Natural killer cell (primary cell): ENCODE measurements around the gene EDC3. TPM values are rescaled to one million over a fixed set of nuclear protein-coding genes. Genes with fewer than 3 reads are reported as not detected.

Experiments
- ATAC-seq, 3 donors: fragments of 150-1000 bp in 2 of 3; fragments of 200-7000 bp in 1 of 3; cut with Tn5 transposase; 1 replicate in 1 of 3; 2 replicates in 2 of 3; pipeline ENCODE4 v1.10.0; 2021; ENCODE audit warnings: mild to moderate bottlenecking in 2 of 3, moderate library complexity in 2 of 3
- DNase-seq, 2 donors: peaks; one replicate each; pipeline versions ENCODE4 v3.0.0 to v3.0.0-alpha.2; 2013 to 2021; ENCODE audit warnings: mixed read lengths in 1 of 2
- H3K27ac ChIP-seq: one replicate; pipeline ENCODE4 v1.5.1; 2013; ENCODE audit warnings: mild to moderate bottlenecking, low read length
- H3K27me3 ChIP-seq: one replicate; pipeline ENCODE4 v1.6.1; 2013; ENCODE audit warnings: low read length; ENCODE audit not compliant: control insufficient read depth, insufficient read depth
- H3K36me3 ChIP-seq: one replicate; pipeline ENCODE4 v1.6.1; 2013; ENCODE audit warnings: low read length; ENCODE audit not compliant: control insufficient read depth, insufficient read depth
- H3K4me1 ChIP-seq: one replicate; pipeline ENCODE4 v1.6.1; 2013; ENCODE audit warnings: low read length; ENCODE audit not compliant: control insufficient read depth, insufficient read depth
- H3K4me3 ChIP-seq: one replicate; pipeline ENCODE4 v1.5.1; 2013; ENCODE audit warnings: low read length
- H3K9me3 ChIP-seq: one replicate; pipeline ENCODE4 v1.6.1; 2013; ENCODE audit warnings: low read length; ENCODE audit not compliant: control insufficient read depth, insufficient read depth
- H3K27ac Mint-ChIP-seq, 2 donors: one replicate each; pipeline ENCODE4 v1.8.0; 2022; ENCODE audit warnings: mild to moderate bottlenecking in 2 of 2, mixed read lengths in 2 of 2, moderate library complexity in 1 of 2
- H3K27me3 Mint-ChIP-seq, 2 donors: one replicate each; pipeline ENCODE4 v1.8.0; 2022; ENCODE audit warnings: low read depth in 2 of 2, mixed read lengths in 2 of 2
- H3K36me3 Mint-ChIP-seq: one replicate; pipeline ENCODE4 v1.8.0; 2022; ENCODE audit warnings: mixed read lengths
- H3K4me1 Mint-ChIP-seq, 2 donors: one replicate each; pipeline ENCODE4 v1.8.0; 2022; ENCODE audit warnings: mixed read lengths in 2 of 2
- H3K4me3 Mint-ChIP-seq: one replicate; pipeline ENCODE4 v1.8.0; 2022; ENCODE audit warnings: mild to moderate bottlenecking, moderate library complexity, mixed read lengths
- H3K9me3 Mint-ChIP-seq, 2 donors: one replicate each; pipeline ENCODE4 v1.8.0; 2022; ENCODE audit warnings: mixed read lengths in 2 of 2
- WGBS: methylation state at CpG from one replicate; pipeline ENCODE4 v1.1.7; 2013; ENCODE audit warnings: missing lambda C conversion rate; ENCODE audit not compliant: insufficient coverage; 5-methylcytosine and 5-hydroxymethylcytosine counted together
- intact Hi-C: fragments of 100-400 bp; cut with micrococcal nuclease; formaldehyde crosslinking; loops from one replicate; pipeline ENCODE4 v1.14.2; 2022
- total RNA-seq, 4 donors: library from RNA; stranded (reverse); fragments of 120-200 nt in 1 of 4; gene quantifications; one replicate each; pipeline versions ENCODE4 v1.2.3 to v1.2.4, GENCODE V29; 2013 to 2022
- TF ChIP-seq, protein P1 (sequence below): fragments of 200-600 bp; IDR thresholded peaks from one replicate; pipeline ENCODE4 v1.8.0; 2022; ENCODE audit warnings: antibody characterized with exemption

EDC3 gene
- total RNA-seq, 3 donors from 2014 or later (not counting 1 experiment from before 2014, with no cell fraction given) = 22.4 to 39.2 (median 32.6) TPM

DNA sequence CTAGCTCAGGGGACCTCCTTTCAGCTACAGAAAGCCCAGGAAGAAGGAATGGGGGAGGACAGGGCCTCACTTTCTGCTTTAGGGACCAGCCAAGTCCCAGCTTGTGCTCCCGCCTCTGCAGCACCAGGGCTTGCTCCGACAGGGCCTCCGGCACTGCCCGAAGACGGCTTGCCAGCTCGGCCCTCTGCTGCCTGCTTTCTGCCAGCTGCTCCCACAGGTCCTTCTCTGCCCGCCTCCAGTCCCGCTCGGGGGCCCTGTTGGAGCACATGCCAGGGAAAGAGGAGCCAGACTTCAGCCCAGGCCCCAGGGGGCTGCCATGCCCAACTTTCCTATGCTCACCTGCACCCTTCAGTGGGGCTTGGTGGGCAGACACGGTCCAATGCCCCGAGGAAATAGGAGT, 84.5 kb downstream of the EDC3 start:
- Mint-ChIP-seq H3K4me1 (peaks cover under 1 to 12% of the 10 kb centered on the region in 2 donors), H3K4me3 (no peak overlapping the region), H3K36me3 (no peaks in the 10 kb centered on the region), H3K27me3 (no peaks in the 10 kb centered on the region), H3K9me3 (no peaks in the 10 kb centered on the region), H3K27ac (no peak overlapping the region)
- DNase-seq (no peak), ATAC-seq (no peak)
- no peaks in the 10 kb centered on the region for H3K27me3 ChIP-seq
- intact Hi-C loops = loop anchor here (10.0 kb wide), 1 partner anchor 843 kb away; the partner anchor contains the start of gene SIN3A
- TF ChIP-seq, protein P1, sequence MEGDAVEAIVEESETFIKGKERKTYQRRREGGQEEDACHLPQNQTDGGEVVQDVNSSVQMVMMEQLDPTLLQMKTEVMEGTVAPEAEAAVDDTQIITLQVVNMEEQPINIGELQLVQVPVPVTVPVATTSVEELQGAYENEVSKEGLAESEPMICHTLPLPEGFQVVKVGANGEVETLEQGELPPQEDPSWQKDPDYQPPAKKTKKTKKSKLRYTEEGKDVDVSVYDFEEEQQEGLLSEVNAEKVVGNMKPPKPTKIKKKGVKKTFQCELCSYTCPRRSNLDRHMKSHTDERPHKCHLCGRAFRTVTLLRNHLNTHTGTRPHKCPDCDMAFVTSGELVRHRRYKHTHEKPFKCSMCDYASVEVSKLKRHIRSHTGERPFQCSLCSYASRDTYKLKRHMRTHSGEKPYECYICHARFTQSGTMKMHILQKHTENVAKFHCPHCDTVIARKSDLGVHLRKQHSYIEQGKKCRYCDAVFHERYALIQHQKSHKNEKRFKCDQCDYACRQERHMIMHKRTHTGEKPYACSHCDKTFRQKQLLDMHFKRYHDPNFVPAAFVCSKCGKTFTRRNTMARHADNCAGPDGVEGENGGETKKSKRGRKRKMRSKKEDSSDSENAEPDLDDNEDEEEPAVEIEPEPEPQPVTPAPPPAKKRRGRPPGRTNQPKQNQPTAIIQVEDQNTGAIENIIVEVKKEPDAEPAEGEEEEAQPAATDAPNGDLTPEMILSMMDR = no peak
- WGBS = 95% methylated on average over 11 of the region's 11 CpGs
- no peak overlapping the region for H3K4me3 ChIP-seq
- no peak overlapping the region for H3K27ac ChIP-seq
- no peaks in the 10 kb centered on the region for H3K36me3 ChIP-seq
- no peaks in the 10 kb centered on the region for H3K9me3 ChIP-seq
- peaks cover 13% of the 10 kb centered on the region for H3K4me1 ChIP-seq

DNA sequence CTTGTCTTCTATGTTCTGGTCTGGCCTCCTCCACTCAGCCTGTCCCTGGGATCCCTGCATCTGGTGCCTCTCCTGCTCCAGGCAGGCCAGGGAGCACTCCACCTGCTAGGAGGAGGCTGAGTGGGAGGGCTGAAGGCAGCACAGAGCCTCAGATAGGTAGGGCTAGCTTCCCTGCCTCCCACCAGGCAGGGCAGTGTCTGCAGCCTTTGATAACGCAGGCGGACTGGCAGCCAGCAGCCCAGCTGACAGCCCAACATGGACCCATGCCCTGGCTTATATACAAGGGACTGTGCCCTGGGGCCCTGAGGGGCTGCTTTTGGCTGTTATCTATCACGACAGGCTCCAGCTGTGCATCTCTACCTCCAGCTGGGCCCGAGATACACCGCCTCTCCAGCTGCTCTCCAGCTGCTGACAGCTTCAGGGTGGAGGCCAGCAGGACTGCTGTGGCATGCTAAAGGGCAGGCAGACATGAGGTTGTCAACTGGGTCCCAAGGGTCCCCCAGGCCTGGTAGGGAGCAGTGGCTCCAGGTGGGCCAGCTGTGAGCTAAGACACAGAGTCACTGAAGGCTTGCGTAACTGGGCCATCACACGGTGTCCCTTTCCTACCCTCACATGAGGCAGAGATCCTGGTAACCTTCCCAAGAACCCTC, 85.4 kb downstream of the EDC3 start:
- no peak overlapping the region for H3K27ac Mint-ChIP-seq

DNA sequence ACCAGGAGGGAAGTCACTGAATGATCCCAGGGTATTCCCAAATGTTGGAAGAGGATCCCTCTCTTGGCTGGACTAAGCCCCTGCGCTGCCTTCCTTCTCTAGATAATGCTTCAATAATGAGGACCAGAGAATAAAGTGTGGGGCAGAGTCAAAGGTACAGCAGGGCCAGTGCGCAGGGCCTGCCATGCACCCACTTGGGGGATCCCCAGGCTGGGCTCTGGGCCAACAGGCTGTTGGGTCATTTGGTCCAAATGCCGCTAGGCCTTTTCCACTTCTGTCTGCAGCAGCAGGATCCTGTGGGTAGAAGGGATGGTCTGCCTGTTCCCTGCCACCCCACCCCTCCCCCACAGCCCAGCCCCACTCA, 85.9 kb downstream of the EDC3 start:
- H3K36me3 ChIP-seq = no peaks in the 10 kb centered on the region
- DNase-seq = no peak
- TF ChIP-seq, protein P1 = no peak
- H3K27ac ChIP-seq = no peak overlapping the region
- Mint-ChIP-seq H3K4me1 (peaks cover 0 to 10% of the 10 kb centered on the region in 2 donors), H3K4me3 (no peak overlapping the region), H3K27ac (no peak overlapping the region), H3K9me3 (no peaks in the 10 kb centered on the region), H3K36me3 (no peaks in the 10 kb centered on the region), H3K27me3 (no peaks in the 10 kb centered on the region)
- no peak overlapping the region for H3K4me3 ChIP-seq
- no peak for ATAC-seq
- H3K4me1 ChIP-seq = peaks cover 8% of the 10 kb centered on the region
- no peaks in the 10 kb centered on the region for H3K27me3 ChIP-seq
- intact Hi-C loops = loop anchor here (10.0 kb wide), 1 partner anchor 845 kb away; the partner anchor contains the start of gene SIN3A
- no peaks in the 10 kb centered on the region for H3K9me3 ChIP-seq
- 95% methylated on average over 3 of the region's 3 CpGs for WGBS

More for the DNA sequence above, 85.4 kb downstream of the EDC3 start:
- intact Hi-C loops = loop anchor here (10.0 kb wide), 1 partner anchor 844 kb away; the partner anchor contains the start of gene SIN3A
- peaks cover 0 to 10% of the 10 kb centered on the region in 2 donors for H3K4me1 Mint-ChIP-seq
- DNase-seq = no peak
- TF ChIP-seq, protein P1 = no peak
- no peaks in the 10 kb centered on the region for H3K27me3 Mint-ChIP-seq
- no peak overlapping the region for H3K27ac ChIP-seq
- no peaks in the 10 kb centered on the region for H3K36me3 Mint-ChIP-seq
- no peaks in the 10 kb centered on the region for H3K36me3 ChIP-seq
- WGBS = 90% methylated on average over 7 of the region's 7 CpGs
- H3K27me3 ChIP-seq = no peaks in the 10 kb centered on the region
- no peak for ATAC-seq
- H3K4me1 ChIP-seq = peaks cover 10% of the 10 kb centered on the region
- H3K9me3 ChIP-seq = no peaks in the 10 kb centered on the region
- H3K9me3 Mint-ChIP-seq = no peaks in the 10 kb centered on the region
- no peak overlapping the region for H3K4me3 Mint-ChIP-seq
- H3K4me3 ChIP-seq = no peak overlapping the region

DNA sequence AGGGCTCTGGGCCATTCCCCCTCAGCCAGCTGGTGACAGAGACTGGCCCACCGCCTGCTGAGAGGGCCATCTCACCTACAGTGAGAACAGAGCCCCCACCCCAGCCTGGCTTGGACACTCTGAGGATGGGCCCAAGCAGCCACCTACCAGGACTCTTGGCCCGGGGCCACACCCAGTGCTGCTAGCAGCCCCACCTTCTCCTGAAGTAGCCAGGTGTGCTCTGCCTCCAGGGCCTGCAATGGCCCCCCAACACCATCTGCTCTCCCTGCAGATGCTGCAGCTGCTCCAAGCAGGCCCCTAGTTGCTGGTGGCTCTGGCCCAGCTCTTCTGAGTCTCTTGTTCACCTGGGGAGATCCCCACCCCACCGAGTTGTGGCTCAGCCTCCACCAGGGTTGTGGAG, 87.0 kb downstream of the EDC3 start:
- peaks cover 0 to 10% of the 10 kb centered on the region in 2 donors for H3K4me1 Mint-ChIP-seq
- Histone ChIP-seq H3K4me1 (no peaks in the 10 kb centered on the region), H3K36me3 (no peaks in the 10 kb centered on the region), H3K4me3 (no peak overlapping the region), H3K27me3 (no peaks in the 10 kb centered on the region), H3K9me3 (no peaks in the 10 kb centered on the region), H3K27ac (no peak overlapping the region)
- H3K27me3 Mint-ChIP-seq = no peaks in the 10 kb centered on the region
- no peak overlapping the region for H3K4me3 Mint-ChIP-seq
- no peaks in the 10 kb centered on the region for H3K9me3 Mint-ChIP-seq
- TF ChIP-seq, protein P1 = no peak
- DNase-seq (no peak), ATAC-seq (no peak)
- intact Hi-C loops = no loop called here
- no peaks in the 10 kb centered on the region for H3K36me3 Mint-ChIP-seq
- H3K27ac Mint-ChIP-seq = no peak overlapping the region
- 84% methylated on average over 3 of the region's 3 CpGs for WGBS
